Inflammatory macrophage treated with lipopolysaccharide for 4 hours (primary cell): ENCODE measurements around the gene RLIM.

Experiments used
- DNase-seq: peaks from one replicate; pipeline ENCODE4 v3.0.0-alpha.2; 2020

The RLIM gene

GRCh38 chrX:74536152-74536831 lies 78.1 kb downstream of the RLIM start:
- peak; percentile 79 for DNase-seq

GRCh38 chrX:74535408-74536151 lies 78.8 kb downstream of the RLIM start:
- peak; percentile 60 for DNase-seq
